Prostate gland (tissue), 2 donors: Measurements from ENCODE around the gene SLC52A3.
A peak's percentile ranks its signal among the peaks of the same experiment; 100 is the strongest.

Source experiments
- POLR2A ChIP-seq: fragments of 450-650 bp; IDR thresholded peaks from one replicate; pipeline ENCODE4 v1.6.1; 2016; ENCODE audit warnings: antibody characterized with exemption, mild to moderate bottlenecking
- POLR2AphosphoS5 ChIP-seq: sonication (generic); formaldehyde crosslinking; IDR thresholded peaks from one replicate; pipeline ENCODE4 v1.6.1; 2017; ENCODE audit warnings: antibody characterized with exemption
- TF ChIP-seq, protein P1 (sequence below), 4 experiments: fragments of 200-600 bp in 2 of 4; fragments of 450-650 bp in 2 of 4; sonication (generic) in 2 of 4; IDR thresholded peaks; 1 replicate in 3 of 4; 2 replicates in 1 of 4; pipeline ENCODE4 v1.5.1; 2016 to 2019; ENCODE audit warnings: antibody characterized with exemption in 4 of 4, mild to moderate bottlenecking in 2 of 4, moderate library complexity in 2 of 4

DNA sequence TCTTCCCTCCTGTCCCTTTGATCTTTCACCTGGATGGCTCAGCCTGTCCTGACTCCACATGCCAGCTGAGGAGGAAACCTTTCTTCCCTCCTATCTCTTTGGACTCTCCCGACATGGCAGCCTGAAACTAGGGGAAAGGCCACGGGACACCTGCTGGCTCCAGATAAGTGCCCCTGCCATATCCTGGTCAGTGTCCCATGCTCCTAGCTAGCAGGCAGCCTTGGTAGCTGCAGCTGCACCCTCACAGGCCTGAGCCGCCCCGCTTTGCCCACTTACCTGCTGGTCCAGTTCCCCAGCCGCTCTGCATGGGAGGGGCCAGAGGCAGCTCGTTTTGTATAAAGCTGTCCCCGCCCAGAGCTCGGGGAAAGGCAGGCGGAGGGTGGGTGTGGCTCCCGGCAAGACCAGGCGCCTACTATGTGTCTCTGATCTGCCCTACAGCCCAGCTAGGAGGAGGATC, 7.4 kb upstream of the SLC52A3 start:
- TF ChIP-seq, protein P1, sequence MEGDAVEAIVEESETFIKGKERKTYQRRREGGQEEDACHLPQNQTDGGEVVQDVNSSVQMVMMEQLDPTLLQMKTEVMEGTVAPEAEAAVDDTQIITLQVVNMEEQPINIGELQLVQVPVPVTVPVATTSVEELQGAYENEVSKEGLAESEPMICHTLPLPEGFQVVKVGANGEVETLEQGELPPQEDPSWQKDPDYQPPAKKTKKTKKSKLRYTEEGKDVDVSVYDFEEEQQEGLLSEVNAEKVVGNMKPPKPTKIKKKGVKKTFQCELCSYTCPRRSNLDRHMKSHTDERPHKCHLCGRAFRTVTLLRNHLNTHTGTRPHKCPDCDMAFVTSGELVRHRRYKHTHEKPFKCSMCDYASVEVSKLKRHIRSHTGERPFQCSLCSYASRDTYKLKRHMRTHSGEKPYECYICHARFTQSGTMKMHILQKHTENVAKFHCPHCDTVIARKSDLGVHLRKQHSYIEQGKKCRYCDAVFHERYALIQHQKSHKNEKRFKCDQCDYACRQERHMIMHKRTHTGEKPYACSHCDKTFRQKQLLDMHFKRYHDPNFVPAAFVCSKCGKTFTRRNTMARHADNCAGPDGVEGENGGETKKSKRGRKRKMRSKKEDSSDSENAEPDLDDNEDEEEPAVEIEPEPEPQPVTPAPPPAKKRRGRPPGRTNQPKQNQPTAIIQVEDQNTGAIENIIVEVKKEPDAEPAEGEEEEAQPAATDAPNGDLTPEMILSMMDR (IDR thresholded peaks at IDR 0.05): no peak
- TF ChIP-seq POLR2AphosphoS5 (peak; percentile 66), POLR2A (no peak)
